A673 (cell line): Measurements from ENCODE around the gene EEF2K. TPM values are rescaled to one million over a fixed set of nuclear protein-coding genes. Genes with fewer than 3 reads are reported as not detected.
"Not testable (repeated sequence)": the region's sequence is repeated elsewhere in the genome, so short reads cannot be mapped to it uniquely, and the experiment has no call there.

Experiments used
- BruUV-seq: library from RNA; stranded (reverse); fragments of 400-500 nt; replicated peaks from 2 replicates; lab custom pipeline; 2021; lab: Mats Ljungman, UMichigan
- CTCF ChIA-PET: fragments of 300-600 bp; sonication (Branson Sonifier 250); formaldehyde crosslinking; loops from one replicate; lab custom pipeline; 2022; ENCODE audit warnings: antibody characterized with exemption; lab: Charles Lee
- POLR2A ChIA-PET: fragments of 300-600 bp; sonication (Branson Sonifier 250); formaldehyde crosslinking; loops from one replicate; lab custom pipeline; 2022; ENCODE audit warnings: antibody characterized with exemption; ENCODE audit not compliant: low non-redundant PET; lab: Charles Lee
- DNase-seq: peaks from one replicate; pipeline ENCODE4 v3.0.0-alpha.2; 2015; ENCODE audit warnings: low spot score
- H3K27ac ChIP-seq: fragments of 200-600 bp; sonication (generic); 2 replicates; pipeline ENCODE4 v1.5.1; 2016; ENCODE audit warnings: mixed run types, low read depth, mild to moderate bottlenecking, mixed read lengths, antibody characterized with exemption, low read length; ENCODE audit not compliant: poor library complexity, severe bottlenecking
- H3K27me3 ChIP-seq: fragments of 200-600 bp; sonication (generic); replicated peaks from 2 replicates; pipeline ENCODE4 v1.6.1; 2017; ENCODE audit warnings: mixed run types, low read depth, mild to moderate bottlenecking, mixed read lengths, antibody characterized with exemption, low read length; ENCODE audit not compliant: insufficient read depth, poor library complexity
- H3K36me3 ChIP-seq: fragments of 200-600 bp; sonication (generic); 2 replicates; pipeline ENCODE4 v1.6.1; 2016; ENCODE audit warnings: mixed run types, mild to moderate bottlenecking, mixed read lengths, antibody characterized with exemption, low read length; ENCODE audit not compliant: insufficient read depth, poor library complexity, severe bottlenecking
- H3K4me1 ChIP-seq: fragments of 200-600 bp; sonication (generic); 2 replicates; pipeline ENCODE4 v1.6.1; 2017; ENCODE audit warnings: mixed run types, mild to moderate bottlenecking, mixed read lengths, antibody characterized with exemption, low read length; ENCODE audit not compliant: insufficient read depth, poor library complexity, severe bottlenecking
- H3K4me3 ChIP-seq: fragments of 200-600 bp; sonication (generic); 2 replicates; pipeline ENCODE4 v1.5.1; 2016; ENCODE audit warnings: low read depth, mixed run types, mild to moderate bottlenecking, mixed read lengths, low read length; ENCODE audit not compliant: poor library complexity, severe bottlenecking
- H3K9me3 ChIP-seq: fragments of 200-600 bp; sonication (generic); 2 replicates; pipeline ENCODE4 v1.6.1; 2016; ENCODE audit warnings: mixed run types, low read depth, mild to moderate bottlenecking, mixed read lengths, antibody characterized with exemption, low read length; ENCODE audit not compliant: poor library complexity, severe bottlenecking
- CTCF ChIP-seq: fragments of 300-800, 200-600 bp; sonication (generic); conservative IDR thresholded peaks from 2 replicates; pipeline ENCODE4 v1.5.1; 2017; ENCODE audit warnings: low read depth, mild to moderate bottlenecking, antibody characterized with exemption, low read length, moderate library complexity, mixed read lengths
- EZH2 ChIP-seq: fragments of 200-600 bp; sonication (generic); IDR thresholded peaks from 2 replicates; pipeline ENCODE4 v1.6.1; 2017; ENCODE audit warnings: borderline replicate concordance, low read depth, mild to moderate bottlenecking, mixed read lengths, antibody characterized with exemption, low read length; ENCODE audit not compliant: poor library complexity, severe bottlenecking
- intact Hi-C: fragments of 100-400 bp; cut with micrococcal nuclease; formaldehyde crosslinking; loops from one replicate; pipeline ENCODE4 v1.10.0; 2022; ENCODE audit not compliant: unreplicated experiment
- total RNA-seq: library from RNA; stranded (reverse); gene quantifications from 2 replicates; pipeline ENCODE4 v1.2.3, GENCODE V29; 2021

Gene EEF2K
- total RNA-seq, 1 experiment from 2014 or later: 14.3 TPM

- no peaks in the 10 kb centered on the region for H3K36me3 ChIP-seq
- intact Hi-C loops: no loop called here
- BruUV-seq: no TSS peak
- H3K4me1 ChIP-seq: no peaks in the 10 kb centered on the region
- DNase-seq: no peak
- H3K27ac ChIP-seq: no peak overlapping the region
- no peak for TF ChIP-seq EZH2
- no peak for TF ChIP-seq CTCF
- H3K9me3 ChIP-seq: no peaks in the 10 kb centered on the region
- CTCF ChIA-PET: interaction anchor here (0.6 kb wide), 1 partner anchor 114 kb away, joined by 5 read pairs; no protein-coding TSS in a partner anchor
- H3K4me3 ChIP-seq: no peak overlapping the region
- H3K27me3 ChIP-seq: peaks cover 11% of the 10 kb centered on the region
- POLR2A ChIA-PET: no interaction called here
Observed at GRCh38 chr16:22165508-22166285, 40.4 kb upstream of the EEF2K start.

- ChIA-PET CTCF (no interaction called here), POLR2A (no interaction called here)
- H3K27me3 ChIP-seq: no peaks in the 10 kb centered on the region
- no peak for DNase-seq
- intact Hi-C loops: no loop called here
- H3K9me3 ChIP-seq: no peaks in the 10 kb centered on the region
- H3K36me3 ChIP-seq: no peaks in the 10 kb centered on the region
- no peak overlapping the region for H3K27ac ChIP-seq
- no TSS peak for BruUV-seq
- no peaks in the 10 kb centered on the region for H3K4me1 ChIP-seq
- no peak for TF ChIP-seq EZH2
- H3K4me3 ChIP-seq: no peak overlapping the region
Observed at GRCh38 chr16:22171953-22172352, 34.1 kb upstream of the EEF2K start.

- POLR2A ChIA-PET, CTCF ChIA-PET, H3K4me3 ChIP-seq, H3K27me3 ChIP-seq, H3K9me3 ChIP-seq, H3K36me3 ChIP-seq, DNase-seq, H3K4me1 ChIP-seq, intact Hi-C loops, H3K27ac ChIP-seq, BruUV-seq: not testable (repeated sequence)
Observed at GRCh38 chr16:22172642-22173041, 33.4 kb upstream of the EEF2K start.

DNA sequence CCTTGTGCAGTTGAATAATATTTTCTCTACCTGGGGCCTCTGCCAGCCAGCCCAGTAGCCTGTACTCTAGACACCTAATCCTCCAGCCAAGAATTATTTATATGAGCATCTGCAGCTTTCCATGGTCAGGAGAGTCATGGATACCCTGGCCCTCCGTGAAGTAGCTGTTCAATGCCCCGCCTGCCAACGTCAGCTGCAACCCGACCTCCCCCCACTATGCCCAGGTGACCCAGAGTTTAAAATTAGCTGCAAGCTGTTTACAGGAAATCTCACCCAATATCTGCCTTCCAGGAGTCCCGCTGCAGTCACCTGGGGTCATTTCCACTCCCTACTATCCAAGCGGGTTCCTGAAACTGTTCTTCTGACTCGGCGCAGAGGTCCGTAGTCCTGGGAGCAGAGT, 31.4 kb upstream of the EEF2K start:
- no peaks in the 10 kb centered on the region for H3K9me3 ChIP-seq
- CTCF ChIA-PET: no interaction called here
- H3K4me1 ChIP-seq: no peaks in the 10 kb centered on the region
- H3K36me3 ChIP-seq: no peaks in the 10 kb centered on the region
- intact Hi-C loops: no loop called here
- POLR2A ChIA-PET: no interaction called here
- no peak overlapping the region for H3K27ac ChIP-seq
- no peaks in the 10 kb centered on the region for H3K27me3 ChIP-seq
- no peak for DNase-seq
- TF ChIP-seq EZH2 (no peak), CTCF (no peak)
- BruUV-seq: no TSS peak
- H3K4me3 ChIP-seq: no peak overlapping the region
